ENCODE measurements around the gene PIEZO2. TPM values are rescaled to one million over a fixed set of nuclear protein-coding genes. Genes with fewer than 3 reads are reported as not detected.

PIEZO2 gene
- total RNA-seq, 4 donors from 2014 or later, result 2.1 to 7.4 (median 2.5) TPM; not detected in 1

DNA sequence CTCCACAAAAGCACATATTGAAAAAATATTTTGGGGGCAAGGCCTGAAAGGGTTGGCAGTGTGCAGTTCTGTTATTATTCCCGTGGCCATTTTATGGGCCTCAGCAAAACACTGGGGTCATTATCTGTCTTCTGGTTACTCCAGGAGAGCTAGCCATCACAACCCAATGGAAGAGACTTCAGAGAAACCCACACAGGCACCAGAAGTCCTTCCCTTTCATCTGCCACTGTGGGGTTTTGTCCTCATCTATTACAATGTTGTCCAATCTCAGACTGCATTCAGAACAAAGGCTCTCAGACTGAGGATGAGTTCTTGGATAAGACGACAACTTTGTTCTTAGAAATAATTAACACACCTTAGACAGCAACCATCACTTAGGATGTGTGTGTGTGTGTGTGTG lies 98.4 kb downstream of the PIEZO2 start:
- Histone ChIP-seq H3K4me1 (no peaks in the 10 kb centered on the region), H3K27ac (no peak overlapping the region), H3K27me3 (no peaks in the 10 kb centered on the region), H3K9me3 (no peaks in the 10 kb centered on the region), H3K36me3 (no peaks in the 10 kb centered on the region), H3K4me3 (no peak overlapping the region)
- intact Hi-C loops (cut with DNase I), result no loop called here
- no peak for DNase-seq
- no peak for TF ChIP-seq CTCF (IDR thresholded peaks at IDR 0.05)
- WGBS, 2 donors, result 85 to 95% methylated on average over 2 of the region's 2 CpGs

- 74 to 76% methylated on average over 4 to 5 of the region's 5 CpGs for WGBS, 2 donors
- no peak for DNase-seq
- Histone ChIP-seq H3K4me1 (no peaks in the 10 kb centered on the region), H3K9me3 (no peaks in the 10 kb centered on the region), H3K36me3 (no peaks in the 10 kb centered on the region), H3K27me3 (no peaks in the 10 kb centered on the region), H3K4me3 (no peak overlapping the region), H3K27ac (no peak overlapping the region)
- TF ChIP-seq CTCF (IDR thresholded peaks at IDR 0.05) (no peak), POLR2A (IDR thresholded peaks at IDR 0.05) (no peak)
- intact Hi-C loops (cut with DNase I), result no loop called here
Observed at GRCh38 chr18:11047817-11048216, 101.6 kb downstream of the PIEZO2 start.

- Histone ChIP-seq H3K36me3 (no peaks in the 10 kb centered on the region), H3K27ac (no peak overlapping the region), H3K4me1 (no peaks in the 10 kb centered on the region), H3K4me3 (no peak overlapping the region), H3K9me3 (no peaks in the 10 kb centered on the region), H3K27me3 (no peaks in the 10 kb centered on the region)
- 79 to 80% methylated on average over 2 to 5 of the region's 7 CpGs for WGBS, 2 donors
- TF ChIP-seq CTCF (IDR thresholded peaks at IDR 0.05) (no peak), POLR2A (IDR thresholded peaks at IDR 0.05) (no peak)
- DNase-seq, result no peak
- intact Hi-C loops (cut with DNase I), result no loop called here
Observed at GRCh38 chr18:11047156-11047555, 102.2 kb downstream of the PIEZO2 start.

GRCh38 chr18:11046140-11046539 lies 103.2 kb downstream of the PIEZO2 start:
- no peaks in the 10 kb centered on the region for H3K36me3 ChIP-seq
- intact Hi-C loops (cut with DNase I), result no loop called here

DNA sequence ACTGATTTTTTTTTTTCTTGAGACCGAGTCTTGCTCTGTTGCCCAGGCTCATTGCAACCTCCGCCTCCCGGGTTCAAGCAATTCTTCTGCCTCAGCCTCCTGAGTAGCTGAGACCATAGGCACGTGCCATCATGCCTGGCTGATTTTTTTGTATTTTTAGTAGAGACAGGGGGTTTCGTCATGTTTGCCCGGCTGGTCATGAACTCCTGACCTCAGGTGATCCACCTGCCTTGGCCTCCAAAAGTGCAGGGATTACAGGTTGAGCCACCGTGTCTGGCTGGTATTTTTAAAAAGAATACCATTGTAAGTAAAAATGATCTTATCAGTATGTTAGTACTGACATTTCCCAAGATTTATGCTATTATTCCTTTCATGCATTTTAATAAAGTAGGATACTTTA lies 105.7 kb downstream of the PIEZO2 start:
- Histone ChIP-seq H3K27ac (no peak overlapping the region), H3K9me3 (no peaks in the 10 kb centered on the region), H3K27me3 (no peaks in the 10 kb centered on the region), H3K36me3 (no peaks in the 10 kb centered on the region), H3K4me1 (no peaks in the 10 kb centered on the region), H3K4me3 (no peak overlapping the region)
- 73 to 78% methylated on average over 7 of the region's 7 CpGs for WGBS, 2 donors
- no peak for DNase-seq
- TF ChIP-seq POLR2A (IDR thresholded peaks at IDR 0.05) (no peak), CTCF (IDR thresholded peaks at IDR 0.05) (no peak)
- intact Hi-C loops (cut with DNase I), result no loop called here

More at GRCh38 chr18:11046140-11046539, 103.2 kb downstream of the PIEZO2 start:
- no peak for DNase-seq
- Histone ChIP-seq H3K27ac (no peak overlapping the region), H3K4me1 (no peaks in the 10 kb centered on the region), H3K27me3 (no peaks in the 10 kb centered on the region), H3K9me3 (no peaks in the 10 kb centered on the region), H3K4me3 (no peak overlapping the region)
- 95 to 96% methylated on average over 2 of the region's 2 CpGs for whole genome bisulfite sequencing, 2 donors
- TF ChIP-seq CTCF (IDR thresholded peaks at IDR 0.05), result no peak
- TF ChIP-seq POLR2A (IDR thresholded peaks at IDR 0.05), result no peak

Measured in esophagus squamous epithelium (tissue), 5 donors.